SK-N-SH (cell line): ENCODE data around the gene DLL3. TPM values are rescaled to one million over a fixed set of nuclear protein-coding genes. Genes with fewer than 3 reads are reported as not detected.

Experiments used
- CTCF ChIA-PET: fragments of 300-600, 350-600 bp; formaldehyde crosslinking; extraction: SDS; loops from one replicate; lab custom pipeline; 2021; lab: Yijun Ruan, JAX
- POLR2A ChIA-PET: fragments of 350-600 bp; sonication (Branson Sonifier 250); formaldehyde crosslinking; extraction: SDS; loops from one replicate; lab custom pipeline; 2020; ENCODE audit warnings: antibody characterized with exemption, inconsistent platforms; lab: Yijun Ruan, JAX
- DNase-seq: peaks from one replicate; pipeline ENCODE4 v3.0.0; 2012
- H2AFZ ChIP-seq: fragments of 200-600 bp; sonication (generic); 2 replicates; pipeline ENCODE4 v1.8.1; 2016; ENCODE audit warnings: antibody characterized with exemption, mild to moderate bottlenecking, low read depth
- H3F3A ChIP-seq: fragments of 200-600 bp; sonication (generic); replicated peaks from 2 replicates; pipeline ENCODE3; 2016; ENCODE audit warnings: antibody characterized with exemption, mild to moderate bottlenecking; ENCODE audit not compliant: insufficient read depth
- H3K27ac ChIP-seq, 2 experiments: fragments of 200-500 bp in 1 of 2; fragments of 200-600 bp in 1 of 2; sonication (Bioruptor generic) in 1 of 2; sonication (generic), shearing (Covaris generic) in 1 of 2; 2 replicates each; pipeline versions ENCODE4 v1.5.1 to v1.6.1; 2014 to 2016; ENCODE audit warnings: low read depth in 2 of 2, inconsistent platforms in 1 of 2, low read length in 1 of 2, mild to moderate bottlenecking in 1 of 2, mixed read lengths in 1 of 2
- H3K27me3 ChIP-seq: fragments of 200-600 bp; sonication (generic), shearing (Covaris generic); 2 replicates; pipeline ENCODE4 v1.6.1; 2016; ENCODE audit warnings: mixed run types; ENCODE audit not compliant: insufficient read depth
- H3K36me3 ChIP-seq, 2 experiments: fragments of 200-500 bp in 1 of 2; fragments of 200-600 bp in 1 of 2; sonication (Bioruptor generic) in 1 of 2; sonication (generic) in 1 of 2; replicated peaks in 1 of 2; 2 replicates each; pipeline versions ENCODE3 to v1.5.1; 2014 to 2016; ENCODE audit warnings: low read length in 1 of 2, mild to moderate bottlenecking in 1 of 2; ENCODE audit not compliant: insufficient read depth in 2 of 2, control insufficient read depth in 1 of 2
- H3K4me1 ChIP-seq, 2 experiments: fragments of 200-500 bp in 1 of 2; fragments of 200-600 bp in 1 of 2; sonication (Bioruptor generic) in 1 of 2; sonication (generic), shearing (Covaris generic) in 1 of 2; 2 replicates each; pipeline versions ENCODE4 v1.5.1 to v1.6.1; 2014 to 2016; ENCODE audit warnings: low read depth in 1 of 2, low read length in 1 of 2, mixed run types in 1 of 2; ENCODE audit not compliant: insufficient read depth in 2 of 2, control insufficient read depth in 1 of 2
- H3K4me2 ChIP-seq: fragments of 200-600 bp; sonication (generic), shearing (Covaris generic); 2 replicates; pipeline ENCODE4 v1.6.1; 2017; ENCODE audit warnings: mixed run types
- H3K4me3 ChIP-seq, 2 experiments: fragments of 200-500 bp in 1 of 2; fragments of 200-600 bp in 1 of 2; sonication (Bioruptor generic) in 1 of 2; sonication (generic), shearing (Covaris generic) in 1 of 2; 2 replicates each; pipeline versions ENCODE4 v1.5.1 to v1.8.1; 2014 to 2016; ENCODE audit warnings: low read depth in 2 of 2, inconsistent platforms in 1 of 2, low read length in 1 of 2, mild to moderate bottlenecking in 1 of 2, mixed read lengths in 1 of 2, moderate library complexity in 1 of 2
- H3K79me2 ChIP-seq: fragments of 200-600 bp; sonication (generic); 2 replicates; pipeline ENCODE4 v1.8.1; 2017; ENCODE audit warnings: mild to moderate bottlenecking; ENCODE audit not compliant: insufficient read depth
- H3K9ac ChIP-seq: fragments of 200-600 bp; sonication (generic); 2 replicates; pipeline ENCODE4 v1.6.1; 2017; ENCODE audit warnings: mixed run types
- H3K9me2 ChIP-seq: fragments of 200-600 bp; sonication (generic); 2 replicates; pipeline ENCODE4 v1.6.1; 2017; ENCODE audit warnings: mixed run types
- H3K9me3 ChIP-seq: fragments of 200-600 bp; sonication (generic); 2 replicates; pipeline ENCODE4 v1.6.1; 2017; ENCODE audit warnings: mixed run types, mild to moderate bottlenecking, moderate library complexity
- H4K20me1 ChIP-seq: fragments of 200-600 bp; sonication (generic); 2 replicates; pipeline ENCODE4 v1.6.1; 2017; ENCODE audit warnings: mild to moderate bottlenecking, mixed run types; ENCODE audit not compliant: insufficient read depth
- ELF1 ChIP-seq: IDR thresholded peaks from 2 replicates; pipeline ENCODE4 v1.4.0; 2012
- FOSL2 ChIP-seq: IDR thresholded peaks from 2 replicates; pipeline ENCODE4 v1.4.0; 2012; ENCODE audit warnings: low read depth, mild to moderate bottlenecking, moderate library complexity, borderline replicate concordance
- FOXJ3 ChIP-seq: sonication (generic); formaldehyde crosslinking; IDR thresholded peaks from 2 replicates; pipeline ENCODE4 v1.5.1; 2020; ENCODE audit warnings: mild to moderate bottlenecking, missing genetic modification reagents
- GABPA ChIP-seq: IDR thresholded peaks from 2 replicates; pipeline ENCODE4 v1.4.0; 2012; ENCODE audit warnings: low read depth, mild to moderate bottlenecking
- MEF2A ChIP-seq: IDR thresholded peaks from 2 replicates; pipeline ENCODE4 v1.4.0; 2012; ENCODE audit warnings: low read depth, borderline replicate concordance
- MXI1 ChIP-seq: IDR thresholded peaks from 2 replicates; pipeline ENCODE4 v1.6.1; 2012; ENCODE audit warnings: mild to moderate bottlenecking, low read depth, low read length, improper control_type of control experiment
- NRF1 ChIP-seq: IDR thresholded peaks from 2 replicates; pipeline ENCODE4 v1.6.1; 2012; ENCODE audit warnings: low read depth, mild to moderate bottlenecking, low read length
- RFX5 ChIP-seq: IDR thresholded peaks from 2 replicates; pipeline ENCODE4 v1.6.1; 2012; ENCODE audit warnings: mild to moderate bottlenecking, improper control_type of control experiment, low read length
- SIN3A ChIP-seq: IDR thresholded peaks from 2 replicates; pipeline ENCODE4 v1.6.1; 2012; ENCODE audit warnings: low read depth, mild to moderate bottlenecking, low read length, moderate library complexity, borderline replicate concordance
- SMC3 ChIP-seq: IDR thresholded peaks from 2 replicates; pipeline ENCODE4 v1.6.1; 2012; ENCODE audit warnings: low read depth, low read length, improper control_type of control experiment
- TAF1 ChIP-seq: IDR thresholded peaks from 2 replicates; pipeline ENCODE4 v1.6.1; 2012; ENCODE audit warnings: low read depth, mild to moderate bottlenecking, low read length, moderate library complexity, borderline replicate concordance
- TCF12 ChIP-seq: IDR thresholded peaks from 2 replicates; pipeline ENCODE4 v1.4.0; 2012
- YY1 ChIP-seq: IDR thresholded peaks from 2 replicates; pipeline ENCODE4 v1.4.0; 2012; ENCODE audit warnings: low read depth, mild to moderate bottlenecking
- WGBS: methylation state at CpG from one replicate; pipeline ENCODE4 v1.1.6; 2017; ENCODE audit warnings: low lambda C conversion rate; 5-methylcytosine and 5-hydroxymethylcytosine counted together
- polyA plus RNA-seq, 3 experiments: library from polyadenylated mRNA; depleted of rRNA; stranded (reverse); fragments of >200 nt; gene quantifications; 2 replicates each; pipeline ENCODE4 v1.2.3, GENCODE V29; 2012
- TF ChIP-seq, protein P1 (sequence below): IDR thresholded peaks from 2 replicates; pipeline ENCODE4; 2012
- TF ChIP-seq, protein P2 (sequence below): fragments of 200-600 bp; sonication (generic); IDR thresholded peaks from 2 replicates; pipeline ENCODE4 v1.6.1; 2017; ENCODE audit warnings: antibody characterized with exemption, mild to moderate bottlenecking, moderate library complexity
- TF ChIP-seq, protein P3 (sequence below): IDR thresholded peaks from 2 replicates; pipeline ENCODE4 v1.4.0; 2012; ENCODE audit warnings: low read depth
- TF ChIP-seq, protein P4 (sequence below): fragments of 150-350 bp; IDR thresholded peaks from 2 replicates; pipeline ENCODE4 v1.6.1; 2016; ENCODE audit warnings: mild to moderate bottlenecking, low read depth, low read length
- TF ChIP-seq, protein P5 (sequence below): IDR thresholded peaks from 2 replicates; pipeline ENCODE4 v1.4.0; 2012; ENCODE audit warnings: low read depth, borderline replicate concordance

DLL3 gene
- polyA plus RNA-seq, 1 of the 3 experiments (the other 2 are of a cell fraction) = 4.7 TPM

DNA sequence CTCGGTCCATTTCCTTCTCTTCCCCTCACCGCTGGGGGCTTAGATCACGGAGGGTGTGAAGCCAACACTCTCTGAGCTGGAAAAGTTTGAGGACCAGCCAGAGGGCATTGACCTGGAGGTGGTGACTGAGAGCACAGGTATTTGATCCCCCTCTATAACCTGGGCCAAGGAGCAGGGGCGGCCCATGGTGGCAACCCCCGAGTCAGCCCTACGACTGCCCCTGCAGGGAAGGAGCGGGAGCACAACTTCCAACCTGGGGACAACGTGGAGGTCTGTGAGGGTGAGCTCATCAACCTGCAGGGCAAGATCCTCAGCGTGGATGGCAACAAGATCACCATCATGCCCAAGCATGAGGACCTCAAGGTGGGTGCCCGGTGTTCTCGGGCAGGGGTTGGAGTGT, 29.7 kb upstream of the DLL3 start:
- no peaks in the 10 kb centered on the region for H3K27me3 ChIP-seq
- no peaks in the 10 kb centered on the region for H3K4me1 ChIP-seq
- H4K20me1 ChIP-seq = no peaks in the 10 kb centered on the region
- no peak overlapping the region for H3K4me2 ChIP-seq
- POLR2A ChIA-PET = interaction anchor here (1.2 kb wide), 1 partner anchor 24 kb away, joined by 3 read pairs; the partner anchor contains the start of gene SUPT5H
- CTCF ChIA-PET = interaction anchor here (1.3 to 5.6 kb wide), 2 partner anchors 65 to 82 kb away, joined by 3 to 22 read pairs; partner anchors contain the start of gene EID2B
- DNase-seq = no peak
- WGBS = 96% methylated on average over 7 of the region's 11 CpGs
- H3K79me2 ChIP-seq = no peaks in the 10 kb centered on the region; the same call in 1 of the 2 replicates
- H3F3A ChIP-seq = no peaks in the 10 kb centered on the region
- no peak for TF ChIP-seq TAF1
- TF ChIP-seq, protein P1, sequence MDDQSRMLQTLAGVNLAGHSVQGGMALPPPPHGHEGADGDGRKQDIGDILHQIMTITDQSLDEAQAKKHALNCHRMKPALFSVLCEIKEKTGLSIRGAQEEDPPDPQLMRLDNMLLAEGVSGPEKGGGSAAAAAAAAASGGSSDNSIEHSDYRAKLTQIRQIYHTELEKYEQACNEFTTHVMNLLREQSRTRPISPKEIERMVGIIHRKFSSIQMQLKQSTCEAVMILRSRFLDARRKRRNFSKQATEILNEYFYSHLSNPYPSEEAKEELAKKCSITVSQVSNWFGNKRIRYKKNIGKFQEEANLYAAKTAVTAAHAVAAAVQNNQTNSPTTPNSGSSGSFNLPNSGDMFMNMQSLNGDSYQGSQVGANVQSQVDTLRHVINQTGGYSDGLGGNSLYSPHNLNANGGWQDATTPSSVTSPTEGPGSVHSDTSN = no peak
- TF ChIP-seq FOXJ3 (CRISPR knock-in tag) = no peak
- no peak for TF ChIP-seq SIN3A
- no peak for TF ChIP-seq MEF2A
- TF ChIP-seq GABPA = no peak
- TF ChIP-seq, protein P2, sequence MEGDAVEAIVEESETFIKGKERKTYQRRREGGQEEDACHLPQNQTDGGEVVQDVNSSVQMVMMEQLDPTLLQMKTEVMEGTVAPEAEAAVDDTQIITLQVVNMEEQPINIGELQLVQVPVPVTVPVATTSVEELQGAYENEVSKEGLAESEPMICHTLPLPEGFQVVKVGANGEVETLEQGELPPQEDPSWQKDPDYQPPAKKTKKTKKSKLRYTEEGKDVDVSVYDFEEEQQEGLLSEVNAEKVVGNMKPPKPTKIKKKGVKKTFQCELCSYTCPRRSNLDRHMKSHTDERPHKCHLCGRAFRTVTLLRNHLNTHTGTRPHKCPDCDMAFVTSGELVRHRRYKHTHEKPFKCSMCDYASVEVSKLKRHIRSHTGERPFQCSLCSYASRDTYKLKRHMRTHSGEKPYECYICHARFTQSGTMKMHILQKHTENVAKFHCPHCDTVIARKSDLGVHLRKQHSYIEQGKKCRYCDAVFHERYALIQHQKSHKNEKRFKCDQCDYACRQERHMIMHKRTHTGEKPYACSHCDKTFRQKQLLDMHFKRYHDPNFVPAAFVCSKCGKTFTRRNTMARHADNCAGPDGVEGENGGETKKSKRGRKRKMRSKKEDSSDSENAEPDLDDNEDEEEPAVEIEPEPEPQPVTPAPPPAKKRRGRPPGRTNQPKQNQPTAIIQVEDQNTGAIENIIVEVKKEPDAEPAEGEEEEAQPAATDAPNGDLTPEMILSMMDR = no peak
- TF ChIP-seq ELF1 = no peak
- TF ChIP-seq RFX5 = no peak
- no peak for TF ChIP-seq MXI1
- TF ChIP-seq, protein P3, sequence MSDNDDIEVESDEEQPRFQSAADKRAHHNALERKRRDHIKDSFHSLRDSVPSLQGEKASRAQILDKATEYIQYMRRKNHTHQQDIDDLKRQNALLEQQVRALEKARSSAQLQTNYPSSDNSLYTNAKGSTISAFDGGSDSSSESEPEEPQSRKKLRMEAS = no peak
- TF ChIP-seq, protein P4, sequence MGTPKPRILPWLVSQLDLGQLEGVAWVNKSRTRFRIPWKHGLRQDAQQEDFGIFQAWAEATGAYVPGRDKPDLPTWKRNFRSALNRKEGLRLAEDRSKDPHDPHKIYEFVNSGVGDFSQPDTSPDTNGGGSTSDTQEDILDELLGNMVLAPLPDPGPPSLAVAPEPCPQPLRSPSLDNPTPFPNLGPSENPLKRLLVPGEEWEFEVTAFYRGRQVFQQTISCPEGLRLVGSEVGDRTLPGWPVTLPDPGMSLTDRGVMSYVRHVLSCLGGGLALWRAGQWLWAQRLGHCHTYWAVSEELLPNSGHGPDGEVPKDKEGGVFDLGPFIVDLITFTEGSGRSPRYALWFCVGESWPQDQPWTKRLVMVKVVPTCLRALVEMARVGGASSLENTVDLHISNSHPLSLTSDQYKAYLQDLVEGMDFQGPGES = no peak
- no peak for TF ChIP-seq SMC3
- TF ChIP-seq NRF1 = no peak
- TF ChIP-seq, protein P5, sequence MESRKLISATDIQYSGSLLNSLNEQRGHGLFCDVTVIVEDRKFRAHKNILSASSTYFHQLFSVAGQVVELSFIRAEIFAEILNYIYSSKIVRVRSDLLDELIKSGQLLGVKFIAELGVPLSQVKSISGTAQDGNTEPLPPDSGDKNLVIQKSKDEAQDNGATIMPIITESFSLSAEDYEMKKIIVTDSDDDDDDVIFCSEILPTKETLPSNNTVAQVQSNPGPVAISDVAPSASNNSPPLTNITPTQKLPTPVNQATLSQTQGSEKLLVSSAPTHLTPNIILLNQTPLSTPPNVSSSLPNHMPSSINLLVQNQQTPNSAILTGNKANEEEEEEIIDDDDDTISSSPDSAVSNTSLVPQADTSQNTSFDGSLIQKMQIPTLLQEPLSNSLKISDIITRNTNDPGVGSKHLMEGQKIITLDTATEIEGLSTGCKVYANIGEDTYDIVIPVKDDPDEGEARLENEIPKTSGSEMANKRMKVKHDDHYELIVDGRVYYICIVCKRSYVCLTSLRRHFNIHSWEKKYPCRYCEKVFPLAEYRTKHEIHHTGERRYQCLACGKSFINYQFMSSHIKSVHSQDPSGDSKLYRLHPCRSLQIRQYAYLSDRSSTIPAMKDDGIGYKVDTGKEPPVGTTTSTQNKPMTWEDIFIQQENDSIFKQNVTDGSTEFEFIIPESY = no peak
- TF ChIP-seq YY1 = no peak
- TF ChIP-seq FOSL2 = no peak
- TF ChIP-seq TCF12 = no peak
- no peak overlapping the region for H3K27ac ChIP-seq
- H3K4me3 ChIP-seq = no peak overlapping the region
- H3K9ac ChIP-seq = no peak overlapping the region
- H2AFZ ChIP-seq = no peak overlapping the region
- H3K36me3 ChIP-seq = peaks cover 13 to 85% of the 10 kb centered on the region in 2 experiments
- no peaks in the 10 kb centered on the region for H3K9me3 ChIP-seq
- H3K9me2 ChIP-seq = no peaks in the 10 kb centered on the region
